Hematopoietic multipotent progenitor cell treated with erythropoietin and hydrocortisone succinate and interleukin-3 and kit ligand, for 6 days (in vitro differentiated cells): Measurements from ENCODE around the gene PDLIM1.

ENCODE experiments used
- DNase-seq: peaks from one replicate; pipeline ENCODE4 v3.0.0-alpha.2; 2015

The PDLIM1 gene

GRCh38 chr10:95196046-95196445 lies 94.8 kb downstream of the PDLIM1 start:
- no peak for DNase-seq

- no peak for DNase-seq
Observed at GRCh38 chr10:95193944-95194343, 96.9 kb downstream of the PDLIM1 start, which contains the start of gene ACSM6. TSS of gene ACSM6 (plus strand) at chr10:95194238. CDS start at chr10:95194486, 248 bp downstream.

DNA sequence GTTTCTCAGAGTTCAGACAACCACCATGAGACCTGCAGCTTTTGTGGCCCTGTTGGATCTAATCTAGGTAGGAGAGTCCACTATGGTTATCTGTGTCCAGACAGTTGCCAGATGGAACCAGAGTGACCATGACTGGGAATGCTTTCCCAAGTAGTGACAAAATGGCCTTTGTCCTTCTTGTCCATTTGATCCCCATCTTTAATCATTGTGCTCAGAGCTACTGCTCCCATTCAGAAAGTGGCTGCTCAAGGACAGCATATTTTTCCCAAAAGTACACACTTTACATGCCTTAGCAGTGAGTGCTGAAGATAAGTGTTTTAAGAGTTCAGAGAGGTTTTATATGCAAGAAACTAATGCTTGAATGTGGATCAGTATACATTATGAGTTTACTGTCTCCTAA lies 102.2 kb downstream of the PDLIM1 start:
- DNase-seq = no peak

DNA sequence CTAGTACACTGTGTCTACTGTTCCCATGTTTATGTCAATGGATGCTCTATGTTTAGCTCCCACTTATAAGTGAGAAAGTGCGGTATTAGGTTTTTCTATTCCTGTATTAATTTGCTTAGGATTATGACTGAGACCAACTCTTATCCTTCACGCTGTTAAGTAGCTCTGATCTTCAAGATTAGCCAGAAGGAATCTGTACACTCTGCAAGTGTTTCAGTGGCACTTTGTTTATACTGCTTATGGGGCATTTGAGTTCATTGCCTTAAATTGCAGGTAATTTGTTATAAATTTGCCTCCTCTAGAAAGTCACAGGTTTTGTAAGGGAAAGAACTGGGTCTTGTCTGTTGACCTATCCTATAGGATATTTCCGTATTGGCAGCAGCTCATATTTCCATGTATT lies 103.2 kb downstream of the PDLIM1 start:
- no peak for DNase-seq
